HepG2 (cell line): ENCODE data around the gene PRDX5. TPM values are rescaled to one million over a fixed set of nuclear protein-coding genes. Genes with fewer than 3 reads are reported as not detected.

Experiments used
- ATAC-seq: fragments of 200-7000 bp; cut with Tn5 transposase; 3 replicates; pipeline ENCODE4 v1.9.1; 2020; ENCODE audit warnings: mild to moderate bottlenecking, moderate library complexity
- BruUV-seq: library from RNA; stranded (reverse); fragments of 400-500 nt; replicated peaks from 2 replicates; lab custom pipeline; 2021; lab: Mats Ljungman, UMichigan
- CTCF ChIA-PET: fragments of 300-600 bp; formaldehyde crosslinking; extraction: SDS; loops from one replicate; lab custom pipeline; 2021; ENCODE audit warnings: low total read pairs, inconsistent platforms, low intra/inter-chr PET ratio; lab: Yijun Ruan, JAX
- POLR2A ChIA-PET: fragments of 350-600 bp; sonication (Branson Sonifier 250); formaldehyde crosslinking; loops from one replicate; lab custom pipeline; 2020; ENCODE audit warnings: antibody characterized with exemption, inconsistent platforms; lab: Yijun Ruan, JAX
- DNase-seq: peaks from one replicate; pipeline ENCODE4 v3.0.0-alpha.2; 2015; ENCODE audit warnings: low spot score
- FAIRE-seq: peaks from 3 replicates; lab custom pipeline; 2011; peaks lifted over from hg19 to GRCh38; lab: Jason Lieb, UNC
- H2AFZ ChIP-seq: one replicate; pipeline ENCODE4 v1.6.1; 2011; ENCODE audit warnings: low read length, inconsistent platforms
- H3K27ac ChIP-seq: fragments of 300-600 bp; 3 replicates; pipeline ENCODE4 v1.8.0; 2011; ENCODE audit warnings: mixed run types, mild to moderate bottlenecking, mixed read lengths, low read length, inconsistent platforms; ENCODE audit not compliant: insufficient read depth; ENCODE audit errors: extremely low read length
- H3K27me3 ChIP-seq, 2 experiments: fragments of 200-600 bp in 1 of 2; 2 replicates in 1 of 2; 3 replicates in 1 of 2; pipeline versions ENCODE4 v1.6.0 to v1.8.0; 2011; ENCODE audit warnings: low read length in 2 of 2, mild to moderate bottlenecking in 2 of 2, moderate library complexity in 2 of 2, inconsistent platforms in 1 of 2; ENCODE audit not compliant: insufficient read depth in 2 of 2, control insufficient read depth in 1 of 2
- H3K36me3 ChIP-seq, 2 experiments: fragments of 200-600 bp in 1 of 2; replicated peaks in 1 of 2; 2 replicates in 1 of 2; 3 replicates in 1 of 2; pipeline versions ENCODE4 v1.5.1 to v1.8.0; 2011; ENCODE audit warnings: low read length in 2 of 2, inconsistent platforms in 1 of 2; ENCODE audit not compliant: insufficient read depth in 2 of 2, control insufficient read depth in 1 of 2
- H3K4me1 ChIP-seq: 2 replicates; pipeline ENCODE4 v1.5.1; 2012; ENCODE audit warnings: low read length, inconsistent platforms; ENCODE audit not compliant: insufficient read depth
- H3K4me2 ChIP-seq: 2 replicates; pipeline ENCODE4 v1.6.0; 2011; ENCODE audit warnings: low read depth, low read length, inconsistent platforms
- H3K4me3 ChIP-seq, 3 experiments: fragments of 200-600 bp in 1 of 3; sonication (generic), shearing (Covaris generic) in 1 of 3; replicated peaks in 1 of 3; 2 replicates each; pipeline ENCODE4 v1.5.1; 2011 to 2016; ENCODE audit warnings: low read length in 3 of 3, inconsistent platforms in 2 of 3, low read depth in 2 of 3, mild to moderate bottlenecking in 2 of 3, control low read depth in 1 of 3, mixed read lengths in 1 of 3; ENCODE audit not compliant: insufficient read depth in 1 of 3
- H3K79me2 ChIP-seq: one replicate; pipeline ENCODE4 v1.6.1; 2011; ENCODE audit warnings: low read length, inconsistent platforms; ENCODE audit not compliant: insufficient read depth
- H3K9ac ChIP-seq: 2 replicates; pipeline ENCODE4 v1.6.0; 2011; ENCODE audit warnings: mild to moderate bottlenecking, low read depth, low read length, inconsistent platforms; ENCODE audit not compliant: insufficient read depth
- H3K9me3 ChIP-seq: 2 replicates; pipeline ENCODE4 v1.5.1; 2012; ENCODE audit warnings: mild to moderate bottlenecking, low read length
- H4K20me1 ChIP-seq: 2 replicates; pipeline ENCODE4 v1.6.0; 2011; ENCODE audit warnings: inconsistent platforms, mild to moderate bottlenecking, low read length, moderate library complexity; ENCODE audit not compliant: insufficient read depth
- GATAD1 ChIP-seq: IDR thresholded peaks from 2 replicates; pipeline ENCODE4 v1.6.1; 2016; ENCODE audit warnings: missing genetic modification reagents, missing compliant biosample characterization
- HES4 ChIP-seq: sonication (generic); formaldehyde crosslinking; IDR thresholded peaks from 2 replicates; pipeline ENCODE4 v1.9.0; 2021; ENCODE audit warnings: mild to moderate bottlenecking, missing genetic modification reagents, borderline replicate concordance
- POGZ ChIP-seq: sonication (generic); formaldehyde crosslinking; IDR thresholded peaks from 2 replicates; pipeline ENCODE4 v1.4.0; 2020; ENCODE audit warnings: mild to moderate bottlenecking, missing genetic modification reagents
- STAT5B ChIP-seq: sonication (generic); formaldehyde crosslinking; IDR thresholded peaks from 2 replicates; pipeline ENCODE4 v1.4.0; 2020; ENCODE audit warnings: missing genetic modification reagents
- YEATS2 ChIP-seq: sonication (generic); formaldehyde crosslinking; IDR thresholded peaks from 2 replicates; pipeline ENCODE4 v1.4.0; 2020; ENCODE audit warnings: missing genetic modification reagents, borderline replicate concordance
- ZMYM2 ChIP-seq: sonication (generic); formaldehyde crosslinking; IDR thresholded peaks from 2 replicates; pipeline ENCODE4 v1.8.0; 2022; ENCODE audit warnings: mild to moderate bottlenecking, missing genetic modification reagents
- ZNF333 ChIP-seq: sonication (generic); formaldehyde crosslinking; IDR thresholded peaks from 2 replicates; pipeline ENCODE4 v1.4.0; 2020; ENCODE audit warnings: mild to moderate bottlenecking, missing genetic modification reagents, borderline replicate concordance
- ZNF720 ChIP-seq: sonication (generic); formaldehyde crosslinking; IDR thresholded peaks from 2 replicates; pipeline ENCODE4 v1.4.0; 2020; ENCODE audit warnings: missing genetic modification reagents
- WGBS: methylation state at CpG from one replicate; pipeline ENCODE4 v1.1.6; 2017; ENCODE audit warnings: low lambda C conversion rate; 5-methylcytosine and 5-hydroxymethylcytosine counted together
- in situ Hi-C: cut with HindIII; loops from 2 replicates; pipeline ENCODE4 v1.10.0; 2017; ENCODE audit warnings: low pct_unique_long_range_greater_than_20kb; ENCODE audit not compliant: extremely low pct_ligation_motif_present
- intact Hi-C: fragments of 100-400 bp; cut with micrococcal nuclease; formaldehyde crosslinking; loops from one replicate; pipeline ENCODE4 v1.10.0; 2022; ENCODE audit not compliant: unreplicated experiment
- polyA plus RNA-seq, 8 experiments: library from polyadenylated mRNA; depleted of rRNA in 3 of 8; stranded (reverse) in 7 of 8; unstranded in 1 of 8; fragments of >200 nt; fragmentation: Illumina TruSeq in 4 of 8; extraction: Trizol in 4 of 8; gene quantifications; 2 replicates each; pipeline versions ENCODE4 v1.2.1 to v1.2.3, GENCODE V29; 2011 to 2016; ENCODE audit warnings: low read depth in 4 of 8, missing spikeins in 1 of 8, mixed read lengths in 1 of 8; ENCODE audit not compliant: insufficient read depth in 1 of 8
- total RNA-seq, 5 experiments: library from RNA; depleted of rRNA; stranded (reverse); fragments of >200 nt; fragmentation: Illumina TruSeq; extraction: Trizol; gene quantifications; 2 replicates each; pipeline ENCODE4 v1.2.3, GENCODE V29; 2016; ENCODE audit warnings: low read depth in 1 of 5
- TF ChIP-seq, protein P1 (sequence below): sonication (generic); formaldehyde crosslinking; IDR thresholded peaks from 2 replicates; pipeline ENCODE4 v1.4.0; 2020; ENCODE audit warnings: missing genetic modification reagents, borderline replicate concordance

PRDX5 gene
- total and polyA plus RNA-seq, 2 of the 13 experiments (the other 11 are each of a cell fraction or from before 2014, with no cell fraction given): 215 to 311 TPM

DNA sequence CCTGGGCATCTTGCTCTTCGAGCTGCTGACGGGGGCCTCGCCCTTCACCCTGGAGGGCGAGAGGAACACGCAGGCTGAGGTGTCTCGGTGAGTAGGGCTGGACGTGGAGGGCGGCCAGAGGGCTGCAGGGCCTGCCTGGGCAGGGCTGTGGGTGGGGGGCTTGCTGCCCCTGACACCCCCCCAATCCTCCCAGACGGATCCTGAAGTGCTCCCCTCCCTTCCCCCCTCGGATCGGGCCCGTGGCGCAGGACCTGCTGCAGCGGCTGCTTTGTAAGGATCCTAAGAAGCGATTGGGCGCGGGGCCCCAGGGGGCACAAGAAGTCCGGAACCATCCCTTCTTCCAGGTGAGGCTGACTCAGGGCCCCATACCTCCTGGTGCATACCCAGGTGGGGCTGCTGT, 43.7 kb downstream of the PRDX5 start:
- no peaks in the 10 kb centered on the region for H3K9me3 ChIP-seq
- no peak overlapping the region for H3K9ac ChIP-seq
- H2AFZ ChIP-seq: no peak overlapping the region
- 96% methylated on average over 5 of the region's 18 CpGs for WGBS
- intact Hi-C loops: no loop called here
- POLR2A ChIA-PET: no interaction called here
- ATAC-seq (no peak), DNase-seq (no peak), FAIRE-seq (no peak)
- no peak overlapping the region for H3K4me3 ChIP-seq
- no peaks in the 10 kb centered on the region for H4K20me1 ChIP-seq
- no peaks in the 10 kb centered on the region; a peak in 1 of 5 replicates for H3K27me3 ChIP-seq
- no TSS peak for BruUV-seq
- H3K4me1 ChIP-seq: peaks cover 30% of the 10 kb centered on the region
- H3K4me2 ChIP-seq: no peak overlapping the region
- in situ Hi-C loops: no loop called here
- no peak for TF ChIP-seq YEATS2 (CRISPR knock-in tag)
- TF ChIP-seq HES4 (CRISPR knock-in tag): no peak
- TF ChIP-seq POGZ (CRISPR knock-in tag): no peak
- TF ChIP-seq ZNF720 (CRISPR knock-in tag): no peak
- TF ChIP-seq GATAD1 (CRISPR knock-in tag): no peak
- no peak for TF ChIP-seq ZMYM2
- no peak for TF ChIP-seq ZNF333 (CRISPR knock-in tag)
- TF ChIP-seq, protein P1, sequence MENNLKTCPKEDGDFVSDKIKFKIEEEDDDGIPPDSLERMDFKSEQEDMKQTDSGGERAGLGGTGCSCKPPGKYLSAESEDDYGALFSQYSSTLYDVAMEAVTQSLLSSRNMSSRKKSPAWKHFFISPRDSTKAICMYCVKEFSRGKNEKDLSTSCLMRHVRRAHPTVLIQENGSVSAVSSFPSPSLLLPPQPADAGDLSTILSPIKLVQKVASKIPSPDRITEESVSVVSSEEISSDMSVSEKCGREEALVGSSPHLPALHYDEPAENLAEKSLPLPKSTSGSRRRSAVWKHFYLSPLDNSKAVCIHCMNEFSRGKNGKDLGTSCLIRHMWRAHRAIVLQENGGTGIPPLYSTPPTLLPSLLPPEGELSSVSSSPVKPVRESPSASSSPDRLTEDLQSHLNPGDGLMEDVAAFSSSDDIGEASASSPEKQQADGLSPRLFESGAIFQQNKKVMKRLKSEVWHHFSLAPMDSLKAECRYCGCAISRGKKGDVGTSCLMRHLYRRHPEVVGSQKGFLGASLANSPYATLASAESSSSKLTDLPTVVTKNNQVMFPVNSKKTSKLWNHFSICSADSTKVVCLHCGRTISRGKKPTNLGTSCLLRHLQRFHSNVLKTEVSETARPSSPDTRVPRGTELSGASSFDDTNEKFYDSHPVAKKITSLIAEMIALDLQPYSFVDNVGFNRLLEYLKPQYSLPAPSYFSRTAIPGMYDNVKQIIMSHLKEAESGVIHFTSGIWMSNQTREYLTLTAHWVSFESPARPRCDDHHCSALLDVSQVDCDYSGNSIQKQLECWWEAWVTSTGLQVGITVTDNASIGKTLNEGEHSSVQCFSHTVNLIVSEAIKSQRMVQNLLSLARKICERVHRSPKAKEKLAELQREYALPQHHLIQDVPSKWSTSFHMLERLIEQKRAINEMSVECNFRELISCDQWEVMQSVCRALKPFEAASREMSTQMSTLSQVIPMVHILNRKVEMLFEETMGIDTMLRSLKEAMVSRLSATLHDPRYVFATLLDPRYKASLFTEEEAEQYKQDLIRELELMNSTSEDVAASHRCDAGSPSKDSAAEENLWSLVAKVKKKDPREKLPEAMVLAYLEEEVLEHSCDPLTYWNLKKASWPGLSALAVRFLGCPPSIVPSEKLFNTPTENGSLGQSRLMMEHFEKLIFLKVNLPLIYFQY (CRISPR knock-in tag): no peak
- TF ChIP-seq STAT5B (CRISPR knock-in tag): no peak
- TF ChIP-seq, all 625 proteins: peak for 0
- no peak overlapping the region for H3K27ac ChIP-seq
- H3K36me3 ChIP-seq: peaks cover 7 to 29% of the 10 kb centered on the region in 2 experiments
- H3K79me2 ChIP-seq: no peaks in the 10 kb centered on the region
- CTCF ChIA-PET: no interaction called here
